ENCODE results near the gene SLC39A9.

- TF ChIP-seq CTCF (IDR thresholded peaks at IDR 0.05 in 8 of 11, conservative IDR thresholded peaks at IDR 0.05 in 3 of 11) (no peak), POLR2AphosphoS5 (IDR thresholded peaks at IDR 0.05) (no peak)
Observed at GRCh38 chr14:69378274-69378673, 20.2 kb upstream of the SLC39A9 start.
